RWPE2 (cell line): Measurements from ENCODE around the gene CMSS1.
A peak's percentile ranks its signal among the peaks of the same experiment; 100 is the strongest.

Experiments used
- ATAC-seq: fragments of 200-7000 bp; cut with Tn5 transposase; 3 replicates; pipeline ENCODE4 v1.9.1; 2021; ENCODE audit warnings: low read depth
- DNase-seq: peaks from one replicate; pipeline ENCODE4 v3.0.0-alpha.2; 2020; ENCODE audit warnings: low spot score
- H3K27ac ChIP-seq: fragments of 450-650 bp; 2 replicates; pipeline ENCODE4 v1.5.1; 2017; ENCODE audit warnings: mild to moderate bottlenecking; ENCODE audit not compliant: poor library complexity, severe bottlenecking
- H3K27me3 ChIP-seq: fragments of 250-450 bp; sonication (Bioruptor Pico); 2 replicates; pipeline ENCODE4 v1.5.1; 2021; ENCODE audit warnings: mild to moderate bottlenecking, moderate library complexity; ENCODE audit not compliant: insufficient read depth, poor library complexity, severe bottlenecking
- H3K36me3 ChIP-seq: fragments of 250-450 bp; sonication (Bioruptor Pico); 2 replicates; pipeline ENCODE4 v1.5.1; 2020; ENCODE audit warnings: low read depth, mild to moderate bottlenecking, moderate library complexity
- H3K4me1 ChIP-seq: fragments of 250-450 bp; sonication (Bioruptor Pico); 2 replicates; pipeline ENCODE4 v1.5.1; 2021; ENCODE audit warnings: mild to moderate bottlenecking, moderate library complexity; ENCODE audit not compliant: insufficient read depth, poor library complexity, severe bottlenecking
- H3K4me3 ChIP-seq: fragments of 250-450 bp; sonication (Bioruptor Pico); 2 replicates; pipeline ENCODE4 v1.5.1; 2021; ENCODE audit warnings: mild to moderate bottlenecking, moderate library complexity; ENCODE audit not compliant: severe bottlenecking
- H3K9me3 ChIP-seq: fragments of 250-450 bp; sonication (Bioruptor Pico); 2 replicates; pipeline ENCODE4 v1.5.1; 2021; ENCODE audit warnings: mild to moderate bottlenecking, moderate library complexity; ENCODE audit not compliant: severe bottlenecking
- TF ChIP-seq, protein P1 (sequence below): fragments of 450-650 bp; IDR thresholded peaks from one replicate; pipeline ENCODE4 v1.5.1; 2017; ENCODE audit warnings: mild to moderate bottlenecking, moderate library complexity; ENCODE audit not compliant: poor library complexity, severe bottlenecking

Gene CMSS1

GRCh38 chr3:100210772-100211135 lies 393.1 kb downstream of the CMSS1 start:
- no peaks in the 10 kb centered on the region for H3K9me3 ChIP-seq
- DNase-seq (no peak), ATAC-seq (no peak)
- no peak overlapping the region for H3K27ac ChIP-seq
- H3K36me3 ChIP-seq, result no peaks in the 10 kb centered on the region
- TF ChIP-seq, protein P1, sequence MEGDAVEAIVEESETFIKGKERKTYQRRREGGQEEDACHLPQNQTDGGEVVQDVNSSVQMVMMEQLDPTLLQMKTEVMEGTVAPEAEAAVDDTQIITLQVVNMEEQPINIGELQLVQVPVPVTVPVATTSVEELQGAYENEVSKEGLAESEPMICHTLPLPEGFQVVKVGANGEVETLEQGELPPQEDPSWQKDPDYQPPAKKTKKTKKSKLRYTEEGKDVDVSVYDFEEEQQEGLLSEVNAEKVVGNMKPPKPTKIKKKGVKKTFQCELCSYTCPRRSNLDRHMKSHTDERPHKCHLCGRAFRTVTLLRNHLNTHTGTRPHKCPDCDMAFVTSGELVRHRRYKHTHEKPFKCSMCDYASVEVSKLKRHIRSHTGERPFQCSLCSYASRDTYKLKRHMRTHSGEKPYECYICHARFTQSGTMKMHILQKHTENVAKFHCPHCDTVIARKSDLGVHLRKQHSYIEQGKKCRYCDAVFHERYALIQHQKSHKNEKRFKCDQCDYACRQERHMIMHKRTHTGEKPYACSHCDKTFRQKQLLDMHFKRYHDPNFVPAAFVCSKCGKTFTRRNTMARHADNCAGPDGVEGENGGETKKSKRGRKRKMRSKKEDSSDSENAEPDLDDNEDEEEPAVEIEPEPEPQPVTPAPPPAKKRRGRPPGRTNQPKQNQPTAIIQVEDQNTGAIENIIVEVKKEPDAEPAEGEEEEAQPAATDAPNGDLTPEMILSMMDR, result no peak
- H3K4me1 ChIP-seq, result no peaks in the 10 kb centered on the region
- H3K27me3 ChIP-seq, result no peaks in the 10 kb centered on the region
- no peak overlapping the region for H3K4me3 ChIP-seq

GRCh38 chr3:100213891-100214573 lies 396.4 kb downstream of the CMSS1 start:
- Histone ChIP-seq H3K36me3 (no peaks in the 10 kb centered on the region), H3K4me1 (no peaks in the 10 kb centered on the region), H3K27me3 (no peaks in the 10 kb centered on the region), H3K4me3 (no peak overlapping the region), H3K27ac (no peak overlapping the region), H3K9me3 (no peaks in the 10 kb centered on the region)
- DNase-seq (no peak), ATAC-seq (peak; percentile 79)
- TF ChIP-seq, protein P1, result no peak

DNA sequence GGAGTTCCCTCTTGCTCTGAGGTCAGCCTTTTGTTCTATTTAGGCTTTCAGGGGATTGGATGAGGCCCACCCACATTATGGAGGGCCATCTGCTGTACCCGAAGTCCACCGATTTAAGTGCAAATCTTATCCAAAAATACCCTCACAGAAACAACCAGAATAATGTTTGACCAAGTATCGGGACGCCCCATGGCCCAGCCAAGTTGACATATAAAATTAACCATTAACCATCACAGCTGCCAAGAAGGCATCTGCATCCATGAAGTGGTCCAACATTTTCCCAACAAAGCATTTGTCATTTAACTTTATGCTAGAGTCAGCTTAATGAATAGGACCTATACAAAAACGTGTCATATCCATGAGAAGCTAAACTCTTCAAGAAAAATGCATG lies 396.9 kb downstream of the CMSS1 start:
- H3K4me1 ChIP-seq, result no peaks in the 10 kb centered on the region
- no peak overlapping the region for H3K4me3 ChIP-seq
- H3K27me3 ChIP-seq, result no peaks in the 10 kb centered on the region
- TF ChIP-seq, protein P1, result no peak
- no peak overlapping the region for H3K27ac ChIP-seq
- H3K9me3 ChIP-seq, result no peaks in the 10 kb centered on the region
- no peak for DNase-seq
- no peaks in the 10 kb centered on the region for H3K36me3 ChIP-seq
- ATAC-seq, result no peak

- TF ChIP-seq, protein P1, result no peak
- DNase-seq (no peak), ATAC-seq (no peak)
- no peak overlapping the region for H3K27ac ChIP-seq
- no peak overlapping the region for H3K4me3 ChIP-seq
- no peaks in the 10 kb centered on the region for H3K9me3 ChIP-seq
- H3K4me1 ChIP-seq, result no peaks in the 10 kb centered on the region
- no peaks in the 10 kb centered on the region for H3K27me3 ChIP-seq
- H3K36me3 ChIP-seq, result no peaks in the 10 kb centered on the region
Observed at GRCh38 chr3:100216713-100217112, 399.1 kb downstream of the CMSS1 start.

DNA sequence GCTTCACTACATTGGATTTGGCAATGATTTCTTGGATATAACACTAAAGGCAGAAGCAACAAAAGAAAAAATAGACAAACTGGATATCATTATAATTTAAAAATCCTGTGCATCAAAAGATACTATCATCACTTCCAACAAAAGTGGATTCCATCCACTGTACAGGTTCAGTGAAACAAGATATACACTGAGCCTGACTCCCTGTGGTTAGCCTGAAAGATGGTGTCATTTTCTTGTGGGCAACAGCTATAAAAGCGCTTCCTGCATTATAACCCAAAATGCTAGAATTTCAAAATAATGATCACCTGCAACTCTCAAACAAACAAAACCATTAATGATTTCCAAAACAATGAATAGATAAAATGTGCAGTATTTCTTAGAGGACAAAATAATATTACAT lies 403.5 kb downstream of the CMSS1 start:
- H3K27ac ChIP-seq, result no peak overlapping the region
- H3K4me1 ChIP-seq, result no peaks in the 10 kb centered on the region
- H3K9me3 ChIP-seq, result no peaks in the 10 kb centered on the region
- H3K36me3 ChIP-seq, result no peaks in the 10 kb centered on the region
- no peak overlapping the region for H3K4me3 ChIP-seq
- TF ChIP-seq, protein P1, result no peak
- no peaks in the 10 kb centered on the region for H3K27me3 ChIP-seq
- DNase-seq (no peak), ATAC-seq (no peak)
